Pancreas (tissue), 10 donors: ENCODE results near the gene RPS4Y2. TPM values are rescaled to one million over a fixed set of nuclear protein-coding genes. Genes with fewer than 3 reads are reported as not detected.

ENCODE experiments used
- ATAC-seq, 4 donors: fragments of 200-7000 bp; cut with Tn5 transposase; one replicate each; pipeline versions ENCODE4 v1.8.0 to v1.9.1; 2020; ENCODE audit warnings: mild to moderate bottlenecking in 4 of 4, moderate library complexity in 4 of 4
- DNase-seq, 6 donors: peaks; one replicate each; pipeline ENCODE4 v3.0.0-alpha.2; 2020
- FAIRE-seq: peaks from 2 replicates; lab custom pipeline; 2012; peaks lifted over from hg19 to GRCh38; lab: Jason Lieb, UNC
- H3K27ac ChIP-seq, 4 donors: fragments of 200-600 bp; sonication (generic); 1 replicate in 3 of 4; 2 replicates in 1 of 4; pipeline versions ENCODE4 v1.5.0 to v1.8.0; 2020
- H3K27me3 ChIP-seq, 4 donors: fragments of 200-600 bp; one replicate each; pipeline ENCODE4 v1.8.0; 2021
- H3K36me3 ChIP-seq, 3 donors: fragments of 200-600 bp; sonication (generic) in 1 of 3; one replicate each; pipeline versions ENCODE4 v1.5.0 to v1.8.0; 2020 to 2021
- H3K4me1 ChIP-seq, 3 donors: fragments of 200-600 bp; one replicate each; pipeline ENCODE4 v1.8.0; 2021
- H3K4me3 ChIP-seq, 4 donors: fragments of 200-600 bp; sonication (generic) in 2 of 4; one replicate each; pipeline versions ENCODE4 v1.5.0 to v1.8.0; 2020 to 2021
- H3K9me3 ChIP-seq, 4 donors: fragments of 200-600 bp; one replicate each; pipeline ENCODE4 v1.8.0; 2021
- WGBS, 2 donors: extraction: QIAGEN DNeasy Blood & Tissue Kit; methylation state at CpG; one replicate each; pipeline ENCODE4 v1.1.7; 2013; 5-methylcytosine and 5-hydroxymethylcytosine counted together
- intact Hi-C, 3 donors: fragments of 100-400 bp; cut with DNase I; formaldehyde crosslinking; loops; one replicate each; pipeline versions ENCODE4 v1.11.1 to v1.14.2; 2022
- polyA plus RNA-seq, 2 donors: library from polyadenylated mRNA; stranded (reverse); fragments of 200-250 nt; gene quantifications; one replicate each; pipeline ENCODE4 v1.2.3, GENCODE V29; 2013
- total RNA-seq, 6 donors: library from RNA; stranded (reverse); fragmentation: NEBNext Ultra II Directional in 4 of 6; extraction: Animal tissue kit (Norgen Biotek cat#: 25700) in 4 of 6; gene quantifications; one replicate each; pipeline versions ENCODE4 v1.2.1 to v1.2.4, GENCODE V29; 2021 to 2023
- TF ChIP-seq, protein P1 (sequence below), 4 donors: fragments of 200-600 bp; sonication (generic) in 3 of 4; IDR thresholded peaks; one replicate each; pipeline versions ENCODE4 v1.5.0 to v1.8.0; 2021; ENCODE audit warnings: antibody characterized with exemption in 4 of 4
- donor health status: healthy with polysubstance abuse.
- donor health status: DM: no; HTN: no; CAD: no; lungs with moderate emphysema.
- donor health status: DM: no; HTN: no; CAD: no.
- donor health status: control.
- donor health status: control.
- donor health status: Bipolar disorder and iron deficiency.
- donor health status: DM: yes; HTN: yes; CAD: no.
- donor health status: DM: no; HTN: no; CAD: no.
- donor health status: DM: no; HTN: no; CAD: no.
- donor health status: DM: yes; HTN: yes; CAD: no.

The RPS4Y2 gene
- total and polyA plus RNA-seq, 8 donors: not detected

DNA sequence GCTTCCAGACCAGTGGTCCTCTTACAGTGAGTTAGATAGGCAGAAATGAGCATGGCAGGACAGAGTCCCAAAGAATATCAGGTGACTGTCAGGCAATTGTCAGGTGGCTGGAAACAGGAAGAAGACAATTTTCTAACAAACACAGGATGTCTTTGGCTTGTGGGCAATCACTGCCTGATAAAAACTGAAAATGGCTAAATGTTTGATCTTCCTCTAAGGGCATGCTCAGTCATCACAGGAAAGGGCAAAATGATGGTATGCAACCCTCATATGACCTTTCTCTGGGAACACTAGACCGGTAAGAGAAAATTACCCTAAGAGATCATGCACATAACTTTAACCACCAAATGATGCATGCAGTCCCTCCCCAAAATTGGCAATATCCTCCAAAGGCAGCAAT is 57.6 kb downstream of the RPS4Y2 start:
- ATAC-seq (no peak), FAIRE-seq (no peak), DNase-seq (no peak)
- TF ChIP-seq, protein P1, sequence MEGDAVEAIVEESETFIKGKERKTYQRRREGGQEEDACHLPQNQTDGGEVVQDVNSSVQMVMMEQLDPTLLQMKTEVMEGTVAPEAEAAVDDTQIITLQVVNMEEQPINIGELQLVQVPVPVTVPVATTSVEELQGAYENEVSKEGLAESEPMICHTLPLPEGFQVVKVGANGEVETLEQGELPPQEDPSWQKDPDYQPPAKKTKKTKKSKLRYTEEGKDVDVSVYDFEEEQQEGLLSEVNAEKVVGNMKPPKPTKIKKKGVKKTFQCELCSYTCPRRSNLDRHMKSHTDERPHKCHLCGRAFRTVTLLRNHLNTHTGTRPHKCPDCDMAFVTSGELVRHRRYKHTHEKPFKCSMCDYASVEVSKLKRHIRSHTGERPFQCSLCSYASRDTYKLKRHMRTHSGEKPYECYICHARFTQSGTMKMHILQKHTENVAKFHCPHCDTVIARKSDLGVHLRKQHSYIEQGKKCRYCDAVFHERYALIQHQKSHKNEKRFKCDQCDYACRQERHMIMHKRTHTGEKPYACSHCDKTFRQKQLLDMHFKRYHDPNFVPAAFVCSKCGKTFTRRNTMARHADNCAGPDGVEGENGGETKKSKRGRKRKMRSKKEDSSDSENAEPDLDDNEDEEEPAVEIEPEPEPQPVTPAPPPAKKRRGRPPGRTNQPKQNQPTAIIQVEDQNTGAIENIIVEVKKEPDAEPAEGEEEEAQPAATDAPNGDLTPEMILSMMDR (IDR thresholded peaks at IDR 0.05): no peak
- Histone ChIP-seq H3K4me1 (no peaks in the 10 kb centered on the region), H3K9me3 (no peaks in the 10 kb centered on the region), H3K27ac (no peak overlapping the region), H3K27me3 (no peaks in the 10 kb centered on the region), H3K36me3 (no peaks in the 10 kb centered on the region), H3K4me3 (no peak overlapping the region)
- intact Hi-C loops: no loop called here
- 79% methylated on average over 1 of the region's 1 CpG; no CpG with 5 or more reads in 1 of the 2 donors for WGBS, 2 donors

DNA sequence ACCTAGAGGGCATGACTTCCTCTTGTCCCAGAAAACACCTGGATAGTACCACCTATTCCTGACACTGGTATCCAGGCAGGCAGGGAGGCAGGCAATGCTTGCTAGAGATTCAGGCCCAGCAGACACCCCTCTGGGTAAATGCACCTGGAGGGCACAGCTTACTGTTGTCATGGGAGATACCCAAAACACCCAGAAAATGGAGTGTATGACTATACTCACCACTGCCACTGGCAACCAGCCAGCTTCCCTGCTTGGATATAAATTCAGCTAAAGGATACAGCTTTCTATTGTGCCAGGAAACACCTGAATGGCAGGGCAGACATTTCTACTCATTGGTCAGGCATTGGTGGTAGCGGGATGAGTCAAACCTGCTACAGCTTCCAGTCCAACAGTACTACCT is 58.9 kb downstream of the RPS4Y2 start:
- WGBS, 2 donors: 77% methylated on average over 1 of the region's 1 CpG; no CpG with 5 or more reads in 1 of the 2 donors
- no peaks in the 10 kb centered on the region for H3K27me3 ChIP-seq
- no peaks in the 10 kb centered on the region for H3K36me3 ChIP-seq
- intact Hi-C loops: no loop called here
- H3K4me3 ChIP-seq: no peak overlapping the region
- TF ChIP-seq, protein P1 (IDR thresholded peaks at IDR 0.05): no peak
- ATAC-seq: no peak
- H3K4me1 ChIP-seq: no peaks in the 10 kb centered on the region
- DNase-seq: no peak
- no peak overlapping the region for H3K27ac ChIP-seq
- H3K9me3 ChIP-seq: no peaks in the 10 kb centered on the region
- FAIRE-seq: no peak

DNA sequence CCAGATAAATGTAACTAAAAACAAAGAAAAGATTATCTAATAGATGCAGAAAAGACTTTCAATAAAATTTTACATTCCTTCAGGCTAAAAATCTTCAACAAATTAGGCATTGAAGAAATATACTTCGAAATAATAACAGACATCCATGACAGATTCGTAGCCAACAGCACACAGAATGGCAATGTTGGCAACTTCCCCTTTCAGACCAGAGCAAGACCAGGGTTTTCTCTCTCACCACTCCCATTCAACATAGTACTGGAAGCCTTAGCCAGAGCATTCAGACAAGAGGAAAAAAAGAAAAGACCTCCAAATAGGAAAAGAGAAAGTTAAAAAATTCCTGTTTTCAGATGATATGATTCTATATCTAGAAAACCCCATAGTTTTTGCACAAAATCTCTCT is 61.2 kb downstream of the RPS4Y2 start:
- no peak for ATAC-seq
- no peak overlapping the region for H3K27ac ChIP-seq
- no peaks in the 10 kb centered on the region for H3K27me3 ChIP-seq
- FAIRE-seq: no peak
- intact Hi-C loops: no loop called here
- H3K4me1 ChIP-seq: no peaks in the 10 kb centered on the region
- H3K9me3 ChIP-seq: no peaks in the 10 kb centered on the region
- 30% methylated on average over 2 of the region's 2 CpGs; no CpG with 5 or more reads in 1 of the 2 donors for WGBS, 2 donors
- TF ChIP-seq, protein P1 (IDR thresholded peaks at IDR 0.05): no peak
- H3K36me3 ChIP-seq: no peaks in the 10 kb centered on the region
- no peak overlapping the region for H3K4me3 ChIP-seq
- DNase-seq: no peak

Other genes with a start within 250 kb of the RPS4Y2 start
- gene EIF1AY, start 180.3 kb upstream of the RPS4Y2 start, total RNA-seq: 10 to 100 TPM in 1 of 6 donors, under 1 TPM in 1, not detected in 4; 0.32 to 10.8 TPM
- gene EIF1AY, start 180.3 kb upstream of the RPS4Y2 start, polyA plus RNA-seq: 1 to 10 TPM in 1 of 2 donors, not detected in 1; 8.6 TPM